ENCODE data around the gene TMEM44.

GRCh38 chr3:194537732-194538247 lies 95.4 kb downstream of the TMEM44 start:
- TF ChIP-seq EZH2 (IDR thresholded peaks at IDR 0.05; ENCODE audit: low read length, missing control alignments): no peak
- no peak for TF ChIP-seq CTCF (conservative IDR thresholded peaks at IDR 0.05 in 1 of 2, IDR thresholded peaks at IDR 0.05 in 1 of 2; ENCODE audit: low read depth in 1 of 2, low read length in 2 of 2)

Measured in fibroblast of lung (primary cell).